GF-D8 (cell line): ENCODE measurements around the gene MSI2.

Experiments
- DNase-seq: peaks from one replicate; lab custom pipeline; 2025; lab: John Stamatoyannopoulos, UW

MSI2 gene

GRCh38 chr17:57246257-57246656, 10.1 kb upstream of the MSI2 start:
- DNase-seq: no peak

GRCh38 chr17:57247261-57247660, 9.1 kb upstream of the MSI2 start:
- DNase-seq: no peak

- no peak for DNase-seq
Observed at GRCh38 chr17:57247913-57248312, 8.4 kb upstream of the MSI2 start.

- no peak for DNase-seq
Observed at GRCh38 chr17:57249520-57249919, 6.8 kb upstream of the MSI2 start.

GRCh38 chr17:57251211-57251787, 5.0 kb upstream of the MSI2 start:
- no peak for DNase-seq

- DNase-seq: no peak
Observed at GRCh38 chr17:57253362-57254065, 2.8 kb upstream of the MSI2 start.

- DNase-seq: no peak
Observed at GRCh38 chr17:57255182-57255775, 1.0 kb upstream of the MSI2 start.

- no peak for DNase-seq
Observed at GRCh38 chr17:57256708-57257112, 387 bp downstream of the MSI2 start.

- DNase-seq: no peak
Observed at GRCh38 chr17:57257195-57257894, 1.0 kb downstream of the MSI2 start.

- peak; percentile 7 for DNase-seq
Observed at GRCh38 chr17:57257895-57258851, 1.9 kb downstream of the MSI2 start.

GRCh38 chr17:57259306-57259705, 3.0 kb downstream of the MSI2 start:
- DNase-seq: no peak

- no peak for DNase-seq
Observed at GRCh38 chr17:57259817-57260216, 3.5 kb downstream of the MSI2 start.

GRCh38 chr17:57260325-57261083, 4.2 kb downstream of the MSI2 start:
- no peak for DNase-seq

- no peak for DNase-seq
Observed at GRCh38 chr17:57261084-57261461, 4.8 kb downstream of the MSI2 start.

- no peak for DNase-seq
Observed at GRCh38 chr17:57262557-57262956, 6.2 kb downstream of the MSI2 start.

- no peak for DNase-seq
Observed at GRCh38 chr17:57264250-57264649, 7.9 kb downstream of the MSI2 start.

- DNase-seq: no peak
Observed at GRCh38 chr17:57264776-57265175, 8.5 kb downstream of the MSI2 start.

- no peak for DNase-seq
Observed at GRCh38 chr17:57266902-57267311, 10.6 kb downstream of the MSI2 start.

GRCh38 chr17:57268181-57268580, 11.9 kb downstream of the MSI2 start:
- DNase-seq: no peak

GRCh38 chr17:57269052-57269451, 12.7 kb downstream of the MSI2 start:
- DNase-seq: no peak

GRCh38 chr17:57269598-57270255, 13.4 kb downstream of the MSI2 start:
- DNase-seq: no peak
